ENCODE results near the gene METTL2A.
"Not testable (repeated sequence)": the region's sequence is repeated elsewhere in the genome, so short reads cannot be mapped to it uniquely, and the experiment has no call there.

Gene METTL2A, protein sequence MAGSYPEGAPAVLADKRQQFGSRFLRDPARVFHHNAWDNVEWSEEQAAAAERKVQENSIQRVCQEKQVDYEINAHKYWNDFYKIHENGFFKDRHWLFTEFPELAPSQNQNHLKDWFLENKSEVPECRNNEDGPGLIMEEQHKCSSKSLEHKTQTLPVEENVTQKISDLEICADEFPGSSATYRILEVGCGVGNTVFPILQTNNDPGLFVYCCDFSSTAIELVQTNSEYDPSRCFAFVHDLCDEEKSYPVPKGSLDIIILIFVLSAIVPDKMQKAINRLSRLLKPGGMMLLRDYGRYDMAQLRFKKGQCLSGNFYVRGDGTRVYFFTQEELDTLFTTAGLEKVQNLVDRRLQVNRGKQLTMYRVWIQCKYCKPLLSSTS

DNA sequence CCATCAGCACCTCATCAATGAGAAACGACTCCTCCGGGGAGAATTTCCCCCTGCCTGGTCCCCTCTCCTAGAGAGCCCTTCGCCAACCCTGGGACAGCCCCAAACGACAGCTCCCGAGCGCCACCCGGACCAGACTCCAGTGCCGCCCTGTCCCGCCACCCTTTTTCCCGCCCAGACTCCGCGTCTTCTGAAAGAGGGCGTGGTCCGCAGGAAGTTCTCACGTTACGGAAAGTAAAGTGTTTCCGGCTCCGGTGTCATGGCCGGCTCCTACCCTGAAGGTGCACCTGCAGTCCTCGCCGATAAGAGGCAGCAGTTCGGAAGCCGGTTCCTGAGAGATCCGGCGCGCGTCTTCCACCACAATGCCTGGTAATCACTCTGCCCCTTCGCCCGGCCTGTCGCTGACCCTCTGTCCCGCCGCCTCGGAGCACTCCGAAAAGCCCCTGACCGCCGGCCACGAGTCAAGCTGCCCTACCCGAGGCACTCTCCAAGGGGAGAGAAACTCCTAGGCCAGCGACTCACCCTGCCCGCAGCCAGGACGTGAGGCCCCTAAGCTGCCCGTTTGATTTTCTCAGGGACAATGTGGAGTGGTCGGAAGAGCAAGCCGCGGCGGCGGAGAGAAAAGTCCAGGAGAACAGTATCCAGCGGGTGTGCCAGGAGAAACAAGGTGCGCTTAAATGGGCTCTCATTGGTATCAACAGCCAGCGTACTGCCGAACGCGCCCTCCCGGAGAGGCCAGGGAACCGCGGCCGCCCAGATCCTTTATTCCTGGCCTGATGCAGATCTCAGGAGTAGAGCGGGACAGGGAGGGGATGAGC is at the start of gene METTL2A:
TSS of gene METTL2A (plus strand) at position 251 of the 815 bp plus-strand sequence. CDS start at position 257, 6 bp downstream.
- peak; percentile 34 for DNase-seq (ENCODE audit: low read depth)
- H3K4me3 ChIP-seq (ENCODE audit: low read depth, low read length): peak within 1 kb of the TSS; percentile 68

DNA sequence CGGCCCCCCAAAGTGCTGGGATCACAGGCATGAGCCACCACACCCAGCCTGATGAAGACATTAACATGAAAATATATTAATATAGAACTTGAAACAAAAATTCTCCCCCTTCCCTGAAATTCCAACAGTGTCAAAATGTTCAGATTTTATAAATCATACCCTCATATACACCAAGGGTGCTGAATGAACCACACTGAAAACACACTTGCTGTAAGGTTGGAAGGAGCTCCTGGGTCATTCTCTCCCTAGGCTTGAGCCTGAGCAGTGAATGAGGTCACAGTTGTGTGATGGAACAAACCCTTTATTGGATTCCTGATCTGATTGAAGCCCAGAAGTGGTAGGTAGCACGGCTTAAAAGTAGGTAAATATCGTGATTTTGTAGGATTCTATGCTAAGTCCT is 43.4 kb upstream of the METTL2A start, which contains the start of gene EFCAB3:
TSS of gene EFCAB3 (plus strand) at position 301 of the 400 bp plus-strand sequence. CDS start 2,427 bp downstream, outside the sequence.
- no peak within 1 kb of the TSS for H3K4me3 ChIP-seq (ENCODE audit: low read depth, low read length)
- no peak for DNase-seq (ENCODE audit: low read depth)

- H3K4me3 ChIP-seq (ENCODE audit: low read depth, low read length): no peak overlapping the region
- DNase-seq (ENCODE audit: low read depth): no peak
Observed at GRCh38 chr17:62381561-62381960, 42.1 kb upstream of the METTL2A start.

DNA sequence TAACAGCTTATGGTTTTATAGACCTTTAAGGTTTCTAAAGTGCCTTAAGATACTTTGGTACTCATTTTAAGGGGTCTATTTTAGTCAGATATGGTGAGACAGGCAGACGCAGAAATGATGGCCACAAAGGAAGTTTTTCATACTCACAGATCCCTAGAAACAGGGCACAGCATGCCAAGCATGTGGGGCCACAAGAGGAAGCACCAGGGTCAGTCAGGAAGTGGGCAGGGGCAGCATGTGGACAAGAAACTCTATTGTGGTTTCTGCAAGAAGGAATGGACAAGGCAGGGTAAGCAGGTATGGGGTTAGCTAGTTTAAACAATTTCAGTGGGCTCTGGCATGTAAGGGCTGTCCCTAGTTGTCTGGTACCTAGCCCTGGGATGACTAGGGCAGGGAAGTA is 34.8 kb upstream of the METTL2A start:
- H3K4me3 ChIP-seq (ENCODE audit: low read depth, low read length): no peak overlapping the region
- no peak for DNase-seq (ENCODE audit: low read depth)

- DNase-seq (ENCODE audit: low read depth): no peak
- H3K4me3 ChIP-seq (ENCODE audit: low read depth, low read length): no peak overlapping the region
Observed at GRCh38 chr17:62392908-62393307, 30.8 kb upstream of the METTL2A start.

- DNase-seq (ENCODE audit: low read depth): no peak
Observed at GRCh38 chr17:62398891-62399290, 24.8 kb upstream of the METTL2A start.

DNA sequence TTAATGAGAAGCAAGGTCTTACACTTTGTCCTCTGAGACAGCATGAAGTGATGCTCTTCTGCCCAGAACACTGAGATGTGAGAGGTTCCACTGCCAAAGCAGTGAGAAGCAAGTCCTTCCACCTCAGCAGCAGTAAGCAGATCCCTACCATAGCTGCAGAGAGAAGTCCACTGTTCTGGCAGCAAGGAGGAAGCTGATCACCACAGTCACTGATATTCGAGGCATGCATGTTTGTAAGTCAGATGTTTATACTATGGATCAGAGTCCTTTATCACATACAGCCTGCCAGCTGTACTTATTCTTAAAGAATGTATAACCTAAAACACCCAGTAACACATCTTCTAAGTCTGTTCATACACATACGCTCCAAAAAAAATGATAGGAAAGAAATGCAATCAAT is 18.2 kb upstream of the METTL2A start:
- H3K4me3 ChIP-seq (ENCODE audit: low read depth, low read length): no peak overlapping the region
- DNase-seq (ENCODE audit: low read depth): no peak

More at GRCh38 chr17:62398891-62399290, 24.8 kb upstream of the METTL2A start:
- no peak overlapping the region for H3K4me3 ChIP-seq (ENCODE audit: low read depth, low read length)

DNA sequence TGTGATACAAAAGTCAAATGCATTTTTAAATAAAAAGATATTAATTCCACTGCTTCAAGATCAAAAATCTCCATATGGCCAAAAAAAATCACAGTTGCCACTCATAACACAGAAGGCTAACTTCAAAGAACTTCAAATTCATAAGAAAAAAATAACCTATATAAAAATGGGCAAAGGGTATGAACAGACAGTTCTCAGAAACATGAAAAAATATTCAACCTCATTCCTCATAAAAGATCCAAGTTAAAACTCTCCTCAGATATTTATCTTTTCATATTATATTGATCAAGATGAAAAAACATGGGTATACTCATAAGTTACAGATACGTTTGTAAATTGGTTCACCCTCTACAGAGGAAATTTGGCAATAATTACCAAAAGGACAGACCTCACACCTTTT is 10.6 kb upstream of the METTL2A start:
- not testable (repeated sequence) for DNase-seq (ENCODE audit: low read depth); H3K4me3 ChIP-seq (ENCODE audit: low read depth, low read length)

GRCh38 chr17:62426214-62426613 is 2.5 kb downstream of the METTL2A start:
- H3K4me3 ChIP-seq (ENCODE audit: low read depth, low read length); DNase-seq (ENCODE audit: low read depth): not testable (repeated sequence)

GRCh38 chr17:62435251-62435650 is 11.6 kb downstream of the METTL2A start:
- not testable (repeated sequence) for DNase-seq (ENCODE audit: low read depth); H3K4me3 ChIP-seq (ENCODE audit: low read depth, low read length)

GRCh38 chr17:62441181-62441580 is 17.5 kb downstream of the METTL2A start:
- DNase-seq (ENCODE audit: low read depth); H3K4me3 ChIP-seq (ENCODE audit: low read depth, low read length): not testable (repeated sequence)

DNA sequence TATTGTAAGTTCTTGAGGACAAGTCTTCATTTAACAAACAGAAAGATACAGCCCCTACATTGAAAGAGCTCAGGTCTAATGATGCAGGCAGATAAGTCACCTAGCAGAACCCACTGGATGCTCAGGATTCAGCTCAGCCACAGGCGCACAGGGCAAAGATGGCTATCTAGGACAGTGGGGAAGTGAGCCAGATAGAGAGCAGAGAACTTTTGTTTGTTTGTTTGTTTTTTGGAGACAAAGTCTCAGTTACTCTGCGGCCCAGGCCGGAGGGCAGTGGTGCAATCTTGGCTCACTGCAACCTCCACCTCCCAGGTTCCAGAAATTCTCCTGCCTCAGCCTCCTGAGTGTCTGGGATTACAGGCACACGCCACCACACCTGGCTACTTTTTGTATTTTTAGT is 20.4 kb downstream of the METTL2A start:
- no peak for DNase-seq (ENCODE audit: low read depth)
- H3K4me3 ChIP-seq (ENCODE audit: low read depth, low read length): no peak overlapping the region

DNA sequence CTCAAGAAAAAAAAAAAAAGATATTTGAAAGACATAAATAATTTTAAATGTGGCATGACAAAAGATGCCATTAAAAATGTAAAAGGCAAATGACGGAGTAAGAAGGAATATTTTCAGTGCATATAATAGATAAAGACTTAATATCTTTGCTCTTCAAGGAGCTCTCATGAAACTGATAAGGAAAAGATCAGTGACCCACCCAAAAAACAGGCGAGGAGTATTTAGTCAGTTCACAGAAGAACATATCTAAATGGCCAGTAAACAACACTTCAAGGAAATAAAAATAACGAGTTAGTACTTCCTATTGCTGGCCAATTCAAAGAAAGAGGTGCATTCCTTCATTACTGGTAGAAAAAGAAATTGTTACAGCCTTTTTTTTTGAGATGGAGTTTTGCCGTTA is 22.1 kb downstream of the METTL2A start:
- not testable (repeated sequence) for DNase-seq (ENCODE audit: low read depth); H3K4me3 ChIP-seq (ENCODE audit: low read depth, low read length)

- not testable (repeated sequence) for H3K4me3 ChIP-seq (ENCODE audit: low read depth, low read length); DNase-seq (ENCODE audit: low read depth)
Observed at GRCh38 chr17:62452195-62452594, 28.5 kb downstream of the METTL2A start.

DNA sequence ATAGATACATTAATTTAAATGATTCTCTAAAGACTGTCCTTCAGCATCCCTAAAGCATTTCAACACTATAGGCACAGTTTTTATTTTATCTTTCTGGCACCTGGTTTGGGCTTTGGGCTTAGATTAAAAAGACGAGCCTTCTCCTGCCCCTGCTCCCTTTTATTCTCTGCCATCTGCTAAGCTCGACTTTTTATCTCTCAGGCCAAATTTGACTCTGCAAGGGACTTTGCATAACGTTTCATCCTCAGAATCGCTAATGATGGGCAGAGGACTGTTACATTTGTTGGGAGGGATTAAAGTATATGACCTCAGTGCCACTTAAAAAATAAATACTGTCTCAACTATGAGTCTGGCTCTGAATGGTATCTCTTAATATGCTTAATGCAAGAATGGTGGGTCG is 29.3 kb downstream of the METTL2A start:
- not testable (repeated sequence) for H3K4me3 ChIP-seq (ENCODE audit: low read depth, low read length); DNase-seq (ENCODE audit: low read depth)

DNA sequence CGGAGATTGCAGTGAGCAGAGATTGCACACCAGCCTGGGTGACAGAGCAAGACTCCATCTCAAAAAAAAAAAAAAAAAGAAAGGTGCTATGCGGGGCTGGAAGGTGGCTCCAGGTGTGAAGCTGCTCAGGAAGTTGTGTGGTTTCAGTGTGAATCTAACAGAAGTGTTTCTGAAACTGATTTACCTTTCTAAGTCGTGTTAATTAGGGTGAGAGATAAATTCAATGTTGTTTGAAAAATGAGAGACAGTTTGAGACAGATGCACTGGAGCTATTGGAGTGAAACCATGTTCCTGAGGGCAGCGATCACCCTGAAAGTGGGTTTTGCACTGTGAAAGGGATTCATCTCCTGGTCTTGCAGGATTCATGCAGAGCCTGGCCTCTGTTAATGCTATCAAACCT is 30.0 kb downstream of the METTL2A start:
- DNase-seq (ENCODE audit: low read depth); H3K4me3 ChIP-seq (ENCODE audit: low read depth, low read length): not testable (repeated sequence)

GRCh38 chr17:62454111-62454510 is 30.4 kb downstream of the METTL2A start:
- not testable (repeated sequence) for DNase-seq (ENCODE audit: low read depth); H3K4me3 ChIP-seq (ENCODE audit: low read depth, low read length)

GRCh38 chr17:62456016-62456415 is 32.3 kb downstream of the METTL2A start:
- DNase-seq (ENCODE audit: low read depth): no peak
- no peak overlapping the region for H3K4me3 ChIP-seq (ENCODE audit: low read depth, low read length)

GRCh38 chr17:62458483-62458882 is 34.8 kb downstream of the METTL2A start:
- not testable (repeated sequence) for H3K4me3 ChIP-seq (ENCODE audit: low read depth, low read length); DNase-seq (ENCODE audit: low read depth)

DNA sequence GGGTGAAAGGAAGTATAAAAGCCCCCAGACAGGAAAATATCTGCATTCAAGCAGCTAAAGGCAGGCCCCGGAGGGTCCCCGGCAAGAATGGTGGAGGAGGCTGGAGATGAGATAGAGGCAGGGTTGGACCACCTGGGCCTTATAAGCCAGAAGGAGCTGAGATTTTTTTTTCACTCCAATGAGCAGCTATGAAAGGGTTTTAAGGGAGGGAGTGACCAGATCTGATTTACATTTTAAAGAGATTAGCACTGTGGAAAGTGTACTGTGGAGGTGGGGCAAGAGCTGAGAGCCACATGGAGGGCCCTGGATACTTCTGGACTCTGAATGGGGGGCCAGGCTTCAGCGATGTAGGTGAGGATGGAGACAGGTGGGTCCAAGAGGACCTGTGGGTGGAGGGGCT is 40.7 kb downstream of the METTL2A start:
- not testable (repeated sequence) for H3K4me3 ChIP-seq (ENCODE audit: low read depth, low read length); DNase-seq (ENCODE audit: low read depth)

Data from skeletal muscle cell (primary cell).